Renal pelvis (tissue), 12 donors: ENCODE data around the gene ZNF99. TPM values are rescaled to one million over a fixed set of nuclear protein-coding genes. Genes with fewer than 3 reads are reported as not detected.
A peak's percentile ranks its signal among the peaks of the same experiment; 100 is the strongest.
"Not testable (repeated sequence)": the region's sequence is repeated elsewhere in the genome, so short reads cannot be mapped to it uniquely, and the experiment has no call there.

Experiments used
- DNase-seq: peaks from one replicate; pipeline ENCODE4 v3.0.0-alpha.2; 2013
- long read RNA-seq, 16 experiments: transcript quantifications; one replicate each; lab custom pipeline, GENCODE V29; 2026
- polyA plus RNA-seq, 3 donors: library from polyadenylated mRNA; unstranded; fragments of 120-200 nt; gene quantifications; one replicate each; pipeline ENCODE4 v1.2.1, GENCODE V29; 2013; ENCODE audit not compliant: insufficient read length in 3 of 3

The ZNF99 gene
- 1 to 10 TPM in 1 of 3 donors, under 1 TPM in 2; 0.31 to 2.1 (median 0.83) TPM for polyA plus RNA-seq
- long read RNA-seq, donor 1: 0 reads
- long read RNA-seq, donor 2: 0 reads
- long read RNA-seq, donor 3, full-length matches to known transcripts: 1 of 1 reads
- long read RNA-seq, donor 3, partial matches to known transcripts: 0 of 1 reads
- long read RNA-seq, donor 3, other reads (novel, unspliced or antisense): 0 of 1 reads
- long read RNA-seq, donor 4, full-length matches to known transcripts: 1 of 1 reads
- long read RNA-seq, donor 4, partial matches to known transcripts: 0 of 1 reads
- long read RNA-seq, donor 4, other reads (novel, unspliced or antisense): 0 of 1 reads
- long read RNA-seq, donor 5: 0 reads
- long read RNA-seq, donor 6, full-length matches to known transcripts: 2 of 2 reads
- long read RNA-seq, donor 6, partial matches to known transcripts: 0 of 2 reads
- long read RNA-seq, donor 6, other reads (novel, unspliced or antisense): 0 of 2 reads
- long read RNA-seq, donor 7: 0 reads
- long read RNA-seq, donor 8: 0 reads
- long read RNA-seq, donor 9, full-length matches to known transcripts: 1 of 1 reads
- long read RNA-seq, donor 9, partial matches to known transcripts: 0 of 1 reads
- long read RNA-seq, donor 9, other reads (novel, unspliced or antisense): 0 of 1 reads
- long read RNA-seq, donor 10: 0 reads
- long read RNA-seq, donor 11: 0 reads
- long read RNA-seq, donor 12, full-length matches to known transcripts: 2 of 2 reads
- long read RNA-seq, donor 12, partial matches to known transcripts: 0 of 2 reads
- long read RNA-seq, donor 12, other reads (novel, unspliced or antisense): 0 of 2 reads
- long read RNA-seq, donor 13: 0 reads
- long read RNA-seq, donor 14: 0 reads
- long read RNA-seq, donor 15: 0 reads
- long read RNA-seq, donor 16: 0 reads

- peak; percentile 78 for DNase-seq
Observed at GRCh38 chr19:22783651-22784410, at the start of gene ZNF99. Gene ZNF99, minus strand, starts transcription at chr19:22784151. Its CDS starts 135 bp downstream, at chr19:22784016.

DNA sequence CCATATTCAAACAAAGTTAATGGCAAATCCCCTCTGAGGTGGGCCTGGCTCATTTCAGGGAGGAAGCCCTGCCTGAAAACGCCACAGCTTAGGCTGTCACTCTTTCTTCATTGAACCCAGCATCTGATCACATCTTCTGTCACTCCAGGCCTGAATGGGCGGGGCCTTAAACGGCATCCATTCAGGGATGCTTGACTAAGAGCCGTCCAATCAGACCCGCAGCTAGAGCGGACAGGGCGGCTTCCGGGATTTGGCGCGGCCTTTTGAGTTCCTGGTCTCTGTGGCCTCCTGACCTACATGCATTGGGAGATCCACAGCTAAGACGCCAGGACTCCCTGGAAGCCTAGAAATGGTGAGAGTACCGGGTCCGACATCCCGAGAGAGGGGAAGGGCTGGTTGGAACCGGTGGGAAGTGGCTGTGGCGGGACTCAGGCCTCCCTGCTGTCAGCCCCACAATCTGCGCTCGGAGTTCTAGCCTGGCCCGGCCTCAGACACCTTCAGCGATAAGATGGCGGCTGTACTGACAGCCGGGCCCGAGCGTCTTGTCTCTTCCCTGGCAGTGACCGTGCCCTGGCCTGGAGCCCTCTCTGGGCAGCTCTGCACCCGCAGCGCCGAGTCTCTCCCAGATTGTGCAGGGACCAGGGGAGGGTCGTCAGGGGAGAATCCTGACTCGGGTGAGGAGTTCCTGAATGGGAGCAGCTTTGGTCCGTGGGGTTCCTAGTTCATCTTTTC, 48.2 kb upstream of the ZNF99 start, which contains the start of gene ZNF723:
Gene ZNF723 (plus strand): TSS at position 261 of the 732 bp plus-strand sequence. CDS start 89 bp downstream, at position 350.
- no peak for DNase-seq

- no peak for DNase-seq
Observed at GRCh38 chr19:22831211-22831610, 47.3 kb upstream of the ZNF99 start.

- DNase-seq: no peak
Observed at GRCh38 chr19:22814124-22814523, 30.2 kb upstream of the ZNF99 start.

- DNase-seq: no peak
Observed at GRCh38 chr19:22807061-22807835, 23.3 kb upstream of the ZNF99 start.

DNA sequence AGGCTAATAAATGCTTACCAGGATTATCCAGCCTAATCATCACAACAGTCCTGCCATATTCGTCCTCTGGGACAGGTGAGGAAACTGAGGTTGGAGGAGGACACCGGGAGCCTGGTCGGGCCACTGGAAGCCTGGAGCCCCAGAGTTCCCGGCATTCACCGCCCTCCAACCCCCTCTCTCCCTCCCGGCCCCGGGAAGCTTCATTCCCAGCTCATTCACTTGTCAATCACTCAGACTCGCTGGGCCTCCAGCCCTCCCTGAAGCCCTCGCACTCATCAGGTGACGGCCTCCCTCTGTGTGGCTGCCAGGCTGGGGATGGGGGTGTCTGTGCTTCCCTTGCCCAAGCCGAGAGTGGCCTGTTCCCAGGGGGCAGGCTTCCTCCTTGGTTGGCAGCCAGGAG, 22.5 kb upstream of the ZNF99 start:
- no peak for DNase-seq

GRCh38 chr19:22797040-22797439, 13.1 kb upstream of the ZNF99 start:
- no peak for DNase-seq

GRCh38 chr19:22792863-22793262, 8.9 kb upstream of the ZNF99 start:
- DNase-seq: not testable (repeated sequence)

- no peak for DNase-seq
Observed at GRCh38 chr19:22735911-22736645, 47.9 kb downstream of the ZNF99 start.

DNA sequence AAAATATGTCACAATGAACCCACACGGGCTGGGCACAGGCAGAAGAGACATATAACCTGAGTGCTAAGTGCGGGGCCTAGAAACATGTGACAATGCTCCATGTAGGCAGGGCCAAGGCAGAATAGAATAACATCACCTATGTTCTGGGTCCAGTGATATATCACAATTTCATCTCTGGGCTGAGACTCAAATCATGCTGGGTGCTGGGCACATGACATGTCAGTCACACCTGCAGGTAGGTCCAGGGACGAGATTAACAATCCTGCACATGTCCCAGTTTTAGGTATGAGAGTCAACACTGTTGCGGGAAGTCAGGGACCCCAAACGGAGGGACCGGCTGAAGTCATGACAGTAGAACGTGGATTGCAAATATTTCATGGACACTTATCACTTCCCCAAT, 50.3 kb downstream of the ZNF99 start:
- no peak for DNase-seq

DNA sequence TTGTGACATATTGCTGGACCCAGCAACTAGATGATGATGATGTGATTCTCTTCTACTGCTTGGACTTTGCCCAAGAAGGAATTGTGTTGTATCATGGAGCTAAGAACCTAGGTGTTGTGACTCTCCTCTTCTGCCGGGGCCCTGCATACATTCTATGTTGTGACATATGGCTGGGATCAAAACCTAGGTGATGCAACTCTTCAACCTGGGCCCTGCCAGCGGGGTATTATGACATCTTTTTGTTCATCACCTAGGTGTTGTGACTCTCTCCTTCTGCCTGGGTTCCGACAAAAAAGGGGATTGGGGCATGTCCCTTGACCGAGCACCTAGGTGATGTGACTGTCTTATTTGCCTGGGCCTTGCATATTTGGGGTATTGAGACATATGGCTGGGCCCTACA, 55.7 kb downstream of the ZNF99 start:
- not testable (repeated sequence) for DNase-seq

GRCh38 chr19:22721533-22721932, 62.4 kb downstream of the ZNF99 start:
- DNase-seq: not testable (repeated sequence)

GRCh38 chr19:22708983-22709382, 75.0 kb downstream of the ZNF99 start:
- no peak for DNase-seq

GRCh38 chr19:22703096-22703495, 80.9 kb downstream of the ZNF99 start:
- DNase-seq: not testable (repeated sequence)

GRCh38 chr19:22702661-22703060, 81.3 kb downstream of the ZNF99 start:
- DNase-seq: not testable (repeated sequence)
